Adrenal gland (tissue), 12 donors: ENCODE measurements around the gene FAM78B. TPM values are rescaled to one million over a fixed set of nuclear protein-coding genes. Genes with fewer than 3 reads are reported as not detected.

Experiments
- DNase-seq, 7 donors: peaks; one replicate each; pipeline ENCODE4 v3.0.0-alpha.2; 2019 to 2020
- H3K27ac ChIP-seq, 5 donors: fragments of 200-600 bp; sonication (generic) in 4 of 5; 1 replicate in 3 of 5; 2 replicates in 2 of 5; pipeline versions ENCODE4 v1.5.1 to v1.8.0; 2016 to 2020; ENCODE audit warnings: mild to moderate bottlenecking in 1 of 5
- H3K27me3 ChIP-seq: fragments of 200-600 bp; 2 replicates; pipeline ENCODE4 v1.8.0; 2021
- H3K36me3 ChIP-seq, 2 donors: fragments of 200-600 bp; replicated peaks in 1 of 2; 1 replicate in 1 of 2; 2 replicates in 1 of 2; pipeline versions ENCODE4 v1.5.1 to v1.8.0; 2018 to 2022
- H3K4me1 ChIP-seq, 2 donors: fragments of 200-600 bp; replicated peaks in 1 of 2; 1 replicate in 1 of 2; 2 replicates in 1 of 2; pipeline versions ENCODE4 v1.5.1 to v1.8.0; 2018 to 2021
- H3K4me3 ChIP-seq, 4 donors: fragments of 200-600 bp; sonication (generic) in 3 of 4; one replicate each; pipeline ENCODE4 v1.5.1; 2016 to 2018
- H3K9me3 ChIP-seq, 3 donors: fragments of 200-600 bp; sonication (generic) in 1 of 3; replicated peaks in 1 of 3; 1 replicate in 2 of 3; 2 replicates in 1 of 3; pipeline versions ENCODE4 v1.5.1 to v1.8.0; 2016 to 2021
- POLR2A ChIP-seq, 2 donors: fragments of 450-650 bp; IDR thresholded peaks; one replicate each; pipeline ENCODE4 v1.6.1; 2017; ENCODE audit warnings: antibody characterized with exemption in 2 of 2, mild to moderate bottlenecking in 2 of 2, moderate library complexity in 1 of 2
- WGBS, 4 donors: extraction: QIAGEN DNeasy Blood & Tissue Kit in 2 of 4; methylation state at CpG; one replicate each; pipeline versions ENCODE4 v1.1.5 to v1.1.7; 2013 to 2017; 5-methylcytosine and 5-hydroxymethylcytosine counted together
- intact Hi-C, 2 donors: fragments of 100-400 bp; cut with DNase I; formaldehyde crosslinking; loops; one replicate each; pipeline versions ENCODE4 v1.14.1 to v1.15.0; 2022 to 2023
- polyA plus RNA-seq, 3 donors: library from polyadenylated mRNA; stranded (reverse); fragments of 200-250 nt in 2 of 3; fragments of 350-450 nt in 1 of 3; fragmentation: Illumina TruSeq in 1 of 3; extraction: RNeasy Lipid Tissue Mini Kit (QIAGEN cat#74804) in 1 of 3; gene quantifications; one replicate each; pipeline ENCODE4 v1.2.3, GENCODE V29; 2013 to 2014
- total RNA-seq, 9 donors: library from RNA; depleted of rRNA in 4 of 9; stranded (reverse); fragments of >200 nt in 4 of 9; fragments of 120-200 nt in 1 of 9; fragmentation: NEBNext Ultra II Directional in 1 of 9; extraction: Animal tissue kit (Norgen Biotek cat#: 25700) in 1 of 9; gene quantifications; one replicate each; pipeline versions ENCODE4 v1.1.0 to v1.2.4, GENCODE V29; 2013 to 2023
- TF ChIP-seq, protein P1 (sequence below), 6 experiments: fragments of 450-650 bp in 4 of 6; fragments of 200-600 bp in 2 of 6; sonication (generic) in 1 of 6; IDR thresholded peaks; 1 replicate in 5 of 6; 2 replicates in 1 of 6; pipeline versions ENCODE4 v1.5.1 to v1.8.0; 2016 to 2021; ENCODE audit warnings: antibody characterized with exemption in 6 of 6, mild to moderate bottlenecking in 2 of 6, moderate library complexity in 1 of 6
- donor health status: healthy with polysubstance abuse.
- donor health status: Bipolar disorder and iron deficiency.
- donor health status: DM: yes; HTN: yes; CAD: no.
- donor health status: DM: no; HTN: no; CAD: no.
- donor health status: DM: no; HTN: no; CAD: no.
- donor health status: DM: yes; HTN: yes; CAD: no.

The FAM78B gene
- total and polyA plus RNA-seq, 12 donors, result 0.28 to 3.5 (median 0.98) TPM

DNA sequence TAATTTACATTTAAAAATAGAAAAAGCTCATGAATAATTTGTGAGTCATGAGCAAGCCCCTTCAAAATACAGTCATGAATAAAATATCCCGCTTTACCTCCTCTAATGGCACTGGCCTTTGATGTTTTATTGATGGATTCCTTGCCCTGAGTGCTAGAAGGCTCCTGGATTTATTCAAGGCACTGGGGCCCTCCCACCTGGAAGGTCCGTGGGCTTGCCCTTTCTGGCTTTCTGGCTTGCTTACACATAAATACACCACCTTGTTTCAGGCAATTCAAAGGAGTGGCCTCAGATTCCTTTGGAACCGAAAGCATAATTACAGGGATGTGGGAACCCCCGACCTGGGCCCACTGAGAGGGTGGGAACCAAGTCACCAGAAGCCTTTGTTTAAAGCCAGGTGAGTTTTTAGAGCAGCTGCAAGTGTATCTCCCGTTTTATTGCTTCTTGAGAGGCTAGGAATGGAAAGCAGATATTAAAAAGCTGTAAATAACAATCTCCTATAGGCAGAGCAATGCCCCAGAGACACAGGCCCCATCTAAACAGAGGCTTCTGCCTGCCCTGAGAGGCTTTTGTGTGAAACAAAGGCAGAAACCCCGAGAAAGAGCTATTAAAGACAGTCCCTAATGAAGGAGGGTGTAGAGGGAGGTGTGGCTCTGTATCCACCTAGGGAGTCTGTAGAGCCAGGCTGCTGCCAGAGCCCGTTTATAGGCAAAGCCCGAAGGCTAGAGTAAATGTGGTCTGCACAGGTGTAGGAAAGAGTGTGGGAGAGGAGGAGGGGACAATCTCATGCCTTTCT is 126.4 kb downstream of the FAM78B start:
- Histone ChIP-seq H3K27me3 (no peaks in the 10 kb centered on the region), H3K4me3 (no peak overlapping the region), H3K36me3 (no peaks in the 10 kb centered on the region), H3K4me1 (no peaks in the 10 kb centered on the region), H3K9me3 (no peaks in the 10 kb centered on the region), H3K27ac (no peak overlapping the region)
- intact Hi-C loops, result no loop called here
- WGBS, 4 donors, result 36 to 47% (median 41%) methylated on average over 8 of the region's 8 CpGs
- no peak for TF ChIP-seq POLR2A (IDR thresholded peaks at IDR 0.05)
- TF ChIP-seq, protein P1, sequence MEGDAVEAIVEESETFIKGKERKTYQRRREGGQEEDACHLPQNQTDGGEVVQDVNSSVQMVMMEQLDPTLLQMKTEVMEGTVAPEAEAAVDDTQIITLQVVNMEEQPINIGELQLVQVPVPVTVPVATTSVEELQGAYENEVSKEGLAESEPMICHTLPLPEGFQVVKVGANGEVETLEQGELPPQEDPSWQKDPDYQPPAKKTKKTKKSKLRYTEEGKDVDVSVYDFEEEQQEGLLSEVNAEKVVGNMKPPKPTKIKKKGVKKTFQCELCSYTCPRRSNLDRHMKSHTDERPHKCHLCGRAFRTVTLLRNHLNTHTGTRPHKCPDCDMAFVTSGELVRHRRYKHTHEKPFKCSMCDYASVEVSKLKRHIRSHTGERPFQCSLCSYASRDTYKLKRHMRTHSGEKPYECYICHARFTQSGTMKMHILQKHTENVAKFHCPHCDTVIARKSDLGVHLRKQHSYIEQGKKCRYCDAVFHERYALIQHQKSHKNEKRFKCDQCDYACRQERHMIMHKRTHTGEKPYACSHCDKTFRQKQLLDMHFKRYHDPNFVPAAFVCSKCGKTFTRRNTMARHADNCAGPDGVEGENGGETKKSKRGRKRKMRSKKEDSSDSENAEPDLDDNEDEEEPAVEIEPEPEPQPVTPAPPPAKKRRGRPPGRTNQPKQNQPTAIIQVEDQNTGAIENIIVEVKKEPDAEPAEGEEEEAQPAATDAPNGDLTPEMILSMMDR (IDR thresholded peaks at IDR 0.05), result no peak
- no peak for DNase-seq

DNA sequence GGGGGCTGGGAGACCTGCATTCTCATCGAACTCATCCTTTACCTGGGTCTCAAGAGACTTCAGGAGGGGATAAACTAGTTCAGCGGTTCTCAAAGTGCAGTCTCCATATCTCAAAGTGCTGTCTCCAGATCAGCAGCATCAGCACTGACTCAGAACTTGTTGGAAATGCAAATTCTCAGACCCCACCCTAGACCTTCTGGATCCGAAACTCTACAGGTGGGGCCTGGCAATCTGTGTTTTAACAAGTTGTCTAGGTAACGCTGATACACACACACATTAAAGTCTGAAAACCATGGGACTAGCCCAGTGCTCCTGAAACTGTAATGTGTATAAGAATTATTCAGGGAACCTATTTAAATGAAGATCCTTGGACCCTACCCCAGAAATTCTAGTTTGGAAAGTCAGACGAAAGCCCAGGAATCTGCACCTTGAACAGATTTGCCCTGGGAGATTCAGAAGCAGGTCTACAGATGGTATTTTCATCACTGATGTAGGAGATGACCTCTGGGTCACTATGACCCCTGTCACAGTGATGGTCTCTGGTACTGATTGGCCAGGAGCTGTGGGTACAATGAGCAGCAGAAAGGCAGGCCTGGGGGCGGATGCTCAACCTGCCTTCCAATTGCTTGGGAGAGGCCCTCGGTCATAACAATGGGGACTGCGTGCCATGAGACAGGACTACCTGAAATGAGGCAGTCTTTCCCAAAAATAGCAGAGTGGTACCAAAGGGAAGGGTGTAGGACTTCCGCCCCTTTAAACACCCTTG is 127.2 kb downstream of the FAM78B start:
- DNase-seq, result no peak
- H3K27ac ChIP-seq, result no peak overlapping the region
- no peaks in the 10 kb centered on the region for H3K4me1 ChIP-seq
- intact Hi-C loops, result no loop called here
- H3K36me3 ChIP-seq, result no peaks in the 10 kb centered on the region
- H3K9me3 ChIP-seq, result no peaks in the 10 kb centered on the region
- H3K27me3 ChIP-seq, result no peaks in the 10 kb centered on the region
- WGBS, 4 donors, result 71 to 88% (median 80%) methylated on average over 8 to 9 of the region's 9 CpGs
- TF ChIP-seq, protein P1 (IDR thresholded peaks at IDR 0.05), result no peak
- no peak for TF ChIP-seq POLR2A (IDR thresholded peaks at IDR 0.05)
- no peak overlapping the region for H3K4me3 ChIP-seq

DNA sequence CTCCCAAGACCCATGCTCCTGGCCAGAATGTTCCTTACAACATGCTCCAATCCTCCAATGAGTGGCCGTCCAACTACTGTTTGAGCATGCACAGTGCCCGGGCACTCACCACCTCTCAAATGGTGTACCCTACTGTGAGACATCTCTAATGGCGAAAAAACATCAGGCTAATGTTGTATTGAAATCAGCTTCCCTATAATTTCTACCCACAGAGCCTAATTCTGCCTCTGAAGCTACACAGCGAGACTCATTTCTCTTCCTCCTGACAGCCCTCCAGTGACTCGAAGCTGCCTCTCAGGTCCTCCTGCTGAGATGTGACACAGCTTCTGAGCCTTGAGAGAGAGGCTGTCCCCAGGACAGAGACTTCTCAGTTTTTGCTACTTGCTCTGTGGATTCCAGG is 130.7 kb downstream of the FAM78B start:
- no peak overlapping the region for H3K4me3 ChIP-seq
- H3K27me3 ChIP-seq, result no peaks in the 10 kb centered on the region
- intact Hi-C loops, result no loop called here
- WGBS, 4 donors, result 63 to 78% (median 71%) methylated on average over 5 of the region's 5 CpGs
- no peak for TF ChIP-seq POLR2A (IDR thresholded peaks at IDR 0.05)
- TF ChIP-seq, protein P1 (IDR thresholded peaks at IDR 0.05), result no peak
- DNase-seq, result no peak
- no peaks in the 10 kb centered on the region for H3K9me3 ChIP-seq
- H3K36me3 ChIP-seq, result no peaks in the 10 kb centered on the region
- H3K27ac ChIP-seq, result no peak overlapping the region
- no peaks in the 10 kb centered on the region for H3K4me1 ChIP-seq

DNA sequence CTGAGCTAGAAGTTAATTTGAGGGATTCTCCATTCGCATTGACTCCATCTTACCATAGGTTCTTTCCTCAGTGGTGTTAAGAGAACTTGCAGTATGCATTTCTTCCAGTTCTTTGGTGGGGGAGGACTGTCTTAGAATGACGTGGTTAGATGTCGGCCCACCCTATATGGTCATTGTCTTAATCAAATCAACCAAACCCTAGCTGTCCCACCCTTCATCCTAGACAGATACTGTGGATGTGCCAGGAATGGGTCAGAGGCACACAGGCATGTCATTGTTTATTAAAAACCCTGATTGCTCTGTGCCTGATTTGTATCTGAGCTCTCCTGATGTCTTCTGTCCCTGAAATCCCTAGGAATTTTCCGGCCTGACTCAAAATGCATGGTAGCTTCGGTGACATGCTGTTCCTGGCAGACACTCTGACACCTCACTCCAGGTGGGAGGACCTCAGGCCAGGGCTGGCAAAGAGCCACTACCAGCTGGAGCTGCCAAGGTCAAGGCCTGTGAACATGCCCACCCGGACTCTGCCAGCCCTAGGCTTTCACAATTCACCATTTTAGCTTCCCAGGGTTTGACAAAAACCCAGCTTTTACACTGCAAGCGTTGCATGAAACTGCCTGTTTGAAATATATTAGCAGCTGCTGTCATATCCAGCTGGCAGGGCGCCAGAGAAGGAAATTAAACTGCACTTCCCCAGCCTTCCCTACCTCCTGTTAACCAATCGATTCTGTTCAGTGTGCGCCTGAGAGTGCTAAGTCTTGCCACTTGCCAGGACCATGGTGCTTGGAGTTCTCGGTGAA is 134.0 kb downstream of the FAM78B start:
- H3K4me1 ChIP-seq, result no peaks in the 10 kb centered on the region
- H3K36me3 ChIP-seq, result no peaks in the 10 kb centered on the region
- no peaks in the 10 kb centered on the region for H3K9me3 ChIP-seq
- no peaks in the 10 kb centered on the region for H3K27me3 ChIP-seq
- DNase-seq, result peak in 5 of 7 donors; percentile 19 to 30 (median 26)
- WGBS, 4 donors, result 51 to 66% (median 57%) methylated on average over 11 of the region's 11 CpGs
- intact Hi-C loops, result no loop called here
- H3K4me3 ChIP-seq, result no peak overlapping the region
- TF ChIP-seq, protein P1 (IDR thresholded peaks at IDR 0.05), result no peak
- TF ChIP-seq POLR2A (IDR thresholded peaks at IDR 0.05), result no peak
- H3K27ac ChIP-seq, result no peak overlapping the region
